PC-9 (cell line): ENCODE data around the gene LMX1A.

Experiments
- EZH2 ChIP-seq: fragments of 200-600 bp; sonication (generic); IDR thresholded peaks from 2 replicates; pipeline ENCODE4 v1.8.0; 2017; ENCODE audit warnings: antibody characterized with exemption, low read depth
- TF ChIP-seq, protein P1 (sequence below): fragments of 200-600 bp; sonication (generic); conservative IDR thresholded peaks from 2 replicates; pipeline ENCODE4 v1.6.1; 2017; ENCODE audit warnings: mixed run types, antibody characterized with exemption, mild to moderate bottlenecking, moderate library complexity

DNA sequence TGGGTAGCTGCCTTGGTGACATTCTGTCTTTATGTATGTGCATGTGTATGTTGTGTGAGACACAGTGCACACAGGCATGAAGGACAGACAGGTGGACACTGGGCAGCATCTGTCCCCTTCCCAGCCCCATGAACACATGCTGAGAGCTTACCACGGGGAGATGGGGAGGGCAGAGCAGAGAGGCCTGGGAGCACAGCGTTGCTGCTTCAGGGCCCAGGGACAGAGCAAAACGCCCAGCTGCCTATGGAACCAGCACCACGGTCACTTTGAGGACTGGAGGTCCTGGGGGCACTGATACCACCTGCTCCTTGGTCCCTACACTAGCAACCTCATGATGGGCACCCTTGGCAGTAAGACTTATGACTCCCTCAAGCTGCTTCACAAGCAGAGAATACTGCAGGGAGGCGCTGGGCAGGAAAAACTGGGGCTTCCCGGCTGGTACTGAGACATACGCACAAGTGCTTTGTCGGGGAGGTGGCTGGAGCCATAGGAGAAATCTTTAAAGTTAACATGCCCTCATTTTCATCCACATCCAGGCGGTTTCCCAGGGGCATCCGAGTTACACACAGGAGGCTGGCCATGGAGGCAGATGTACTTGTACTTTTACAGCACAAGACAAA is 40.3 kb downstream of the LMX1A start:
- TF ChIP-seq, protein P1, sequence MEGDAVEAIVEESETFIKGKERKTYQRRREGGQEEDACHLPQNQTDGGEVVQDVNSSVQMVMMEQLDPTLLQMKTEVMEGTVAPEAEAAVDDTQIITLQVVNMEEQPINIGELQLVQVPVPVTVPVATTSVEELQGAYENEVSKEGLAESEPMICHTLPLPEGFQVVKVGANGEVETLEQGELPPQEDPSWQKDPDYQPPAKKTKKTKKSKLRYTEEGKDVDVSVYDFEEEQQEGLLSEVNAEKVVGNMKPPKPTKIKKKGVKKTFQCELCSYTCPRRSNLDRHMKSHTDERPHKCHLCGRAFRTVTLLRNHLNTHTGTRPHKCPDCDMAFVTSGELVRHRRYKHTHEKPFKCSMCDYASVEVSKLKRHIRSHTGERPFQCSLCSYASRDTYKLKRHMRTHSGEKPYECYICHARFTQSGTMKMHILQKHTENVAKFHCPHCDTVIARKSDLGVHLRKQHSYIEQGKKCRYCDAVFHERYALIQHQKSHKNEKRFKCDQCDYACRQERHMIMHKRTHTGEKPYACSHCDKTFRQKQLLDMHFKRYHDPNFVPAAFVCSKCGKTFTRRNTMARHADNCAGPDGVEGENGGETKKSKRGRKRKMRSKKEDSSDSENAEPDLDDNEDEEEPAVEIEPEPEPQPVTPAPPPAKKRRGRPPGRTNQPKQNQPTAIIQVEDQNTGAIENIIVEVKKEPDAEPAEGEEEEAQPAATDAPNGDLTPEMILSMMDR: no peak
- TF ChIP-seq EZH2: no peak
